Hepatocyte (in vitro differentiated cells): ENCODE results near the gene PIGV. TPM values are rescaled to one million over a fixed set of nuclear protein-coding genes. Genes with fewer than 3 reads are reported as not detected.
"Not testable (repeated sequence)": the region's sequence is repeated elsewhere in the genome, so short reads cannot be mapped to it uniquely, and the experiment has no call there.

Experiments
- DNase-seq: peaks from one replicate; pipeline ENCODE4 v3.0.0-alpha.2; 2016; ENCODE audit warnings: low spot score
- H2AFZ ChIP-seq: fragments of 200-600 bp; sonication (generic); 2 replicates; pipeline ENCODE4 v1.6.0; 2016; ENCODE audit warnings: antibody characterized with exemption, mild to moderate bottlenecking
- H3K27ac ChIP-seq: fragments of 200-600 bp; sonication (generic); 2 replicates; pipeline ENCODE4 v1.5.1; 2016; ENCODE audit warnings: mild to moderate bottlenecking
- H3K27me3 ChIP-seq: fragments of 200-600 bp; sonication (generic); 2 replicates; pipeline ENCODE4 v1.6.1; 2016
- H3K36me3 ChIP-seq: fragments of 200-600 bp; sonication (generic); replicated peaks from 2 replicates; pipeline ENCODE4 v1.5.1; 2016; ENCODE audit warnings: low read depth; ENCODE audit not compliant: insufficient read depth
- H3K4me1 ChIP-seq: fragments of 200-600 bp; sonication (generic); 2 replicates; pipeline ENCODE4 v1.5.1; 2016; ENCODE audit warnings: mild to moderate bottlenecking, moderate library complexity; ENCODE audit not compliant: insufficient read depth
- H3K4me2 ChIP-seq: fragments of 200-600 bp; sonication (generic); 2 replicates; pipeline ENCODE4 v1.6.0; 2016
- H3K4me3 ChIP-seq: fragments of 200-600 bp; sonication (generic); 2 replicates; pipeline ENCODE4 v1.5.1; 2016; ENCODE audit warnings: mild to moderate bottlenecking
- H3K79me2 ChIP-seq: fragments of 200-600 bp; sonication (generic); 2 replicates; pipeline ENCODE4 v1.6.0; 2017; ENCODE audit warnings: mild to moderate bottlenecking
- H3K9me2 ChIP-seq: fragments of 200-600 bp; sonication (generic); replicated peaks from 2 replicates; pipeline ENCODE4 v1.6.0; 2017; ENCODE audit warnings: mild to moderate bottlenecking; ENCODE audit not compliant: insufficient read depth
- H3K9me3 ChIP-seq: fragments of 200-600 bp; sonication (generic); 2 replicates; pipeline ENCODE4 v1.5.1; 2016; ENCODE audit warnings: low read depth, mild to moderate bottlenecking
- H4K20me1 ChIP-seq: fragments of 200-600 bp; sonication (generic); 2 replicates; pipeline ENCODE4 v1.6.0; 2016; ENCODE audit warnings: mild to moderate bottlenecking; ENCODE audit not compliant: insufficient read depth, poor library complexity, severe bottlenecking
- EZH2 ChIP-seq: fragments of 200-600 bp; sonication (generic); IDR thresholded peaks from 2 replicates; pipeline ENCODE4 v1.6.1; 2016; ENCODE audit warnings: antibody characterized with exemption, mild to moderate bottlenecking, borderline replicate concordance
- EZH2phosphoT487 ChIP-seq: fragments of 200-600 bp; sonication (generic); IDR thresholded peaks from one replicate; pipeline ENCODE4 v1.6.1; 2018; ENCODE audit warnings: antibody characterized with exemption, mild to moderate bottlenecking, low read depth, moderate library complexity; ENCODE audit not compliant: unreplicated experiment, severe bottlenecking
- WGBS: methylation state at CpG from one replicate; pipeline ENCODE4 v1.1.6; 2016; ENCODE audit warnings: low lambda C conversion rate; ENCODE audit errors: missing lambda C conversion rate; 5-methylcytosine and 5-hydroxymethylcytosine counted together
- polyA plus RNA-seq: library from polyadenylated mRNA; unstranded; fragments of >200 nt; fragmentation: Nextera tagmentation; extraction: Ambion mirVana; gene quantifications from 2 replicates; pipeline ENCODE4 v1.2.1, GENCODE V29; 2016
- total RNA-seq: library from RNA; depleted of rRNA; stranded (reverse); fragments of >200 nt; gene quantifications from 2 replicates; pipeline ENCODE4 v1.2.3, GENCODE V29; 2014
- TF ChIP-seq, protein P1 (sequence below): fragments of 200-600 bp; sonication (generic); IDR thresholded peaks from 2 replicates; pipeline ENCODE4 v1.5.1; 2016; ENCODE audit warnings: antibody characterized with exemption, mild to moderate bottlenecking; ENCODE audit not compliant: poor library complexity

PIGV gene
- total and polyA plus RNA-seq, 2 experiments from 2014 or later: 21.2 to 22.0 TPM

DNA sequence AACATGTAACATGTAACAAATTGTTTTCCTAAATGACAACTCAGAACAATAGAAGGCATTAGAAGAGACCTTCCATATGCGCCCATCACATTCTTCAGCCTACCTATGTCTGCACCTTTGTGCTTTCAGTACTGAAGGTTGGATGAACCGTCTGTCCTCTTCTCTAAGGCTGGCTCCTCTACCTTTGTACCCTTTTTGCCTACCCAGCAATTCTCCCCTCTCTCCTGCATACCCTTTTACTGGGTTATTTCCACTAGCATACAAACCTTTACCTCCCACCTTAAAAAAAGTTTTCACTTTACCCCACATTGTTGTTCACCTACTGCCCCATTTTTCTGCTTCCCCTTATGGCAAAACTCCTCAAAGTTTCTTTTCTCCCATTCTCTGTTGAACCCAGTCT lies 5.2 kb downstream of the PIGV start:
- DNase-seq: no peak
- Histone ChIP-seq H3K4me3 (no peak overlapping the region), H3K4me2 (no peak overlapping the region), H3K9me2 (no peaks in the 10 kb centered on the region), H3K27ac (no peak overlapping the region), H3K27me3 (no peaks in the 10 kb centered on the region), H3K4me1 (no peaks in the 10 kb centered on the region), H3K9me3 (no peaks in the 10 kb centered on the region), H3K79me2 (peaks cover 8% of the 10 kb centered on the region), H4K20me1 (no peaks in the 10 kb centered on the region), H2AFZ (no peak overlapping the region), H3K36me3 (no peaks in the 10 kb centered on the region)
- 93% methylated on average over 2 of the region's 2 CpGs for WGBS
- TF ChIP-seq EZH2 (no peak), EZH2phosphoT487 (no peak)
- TF ChIP-seq, protein P1, sequence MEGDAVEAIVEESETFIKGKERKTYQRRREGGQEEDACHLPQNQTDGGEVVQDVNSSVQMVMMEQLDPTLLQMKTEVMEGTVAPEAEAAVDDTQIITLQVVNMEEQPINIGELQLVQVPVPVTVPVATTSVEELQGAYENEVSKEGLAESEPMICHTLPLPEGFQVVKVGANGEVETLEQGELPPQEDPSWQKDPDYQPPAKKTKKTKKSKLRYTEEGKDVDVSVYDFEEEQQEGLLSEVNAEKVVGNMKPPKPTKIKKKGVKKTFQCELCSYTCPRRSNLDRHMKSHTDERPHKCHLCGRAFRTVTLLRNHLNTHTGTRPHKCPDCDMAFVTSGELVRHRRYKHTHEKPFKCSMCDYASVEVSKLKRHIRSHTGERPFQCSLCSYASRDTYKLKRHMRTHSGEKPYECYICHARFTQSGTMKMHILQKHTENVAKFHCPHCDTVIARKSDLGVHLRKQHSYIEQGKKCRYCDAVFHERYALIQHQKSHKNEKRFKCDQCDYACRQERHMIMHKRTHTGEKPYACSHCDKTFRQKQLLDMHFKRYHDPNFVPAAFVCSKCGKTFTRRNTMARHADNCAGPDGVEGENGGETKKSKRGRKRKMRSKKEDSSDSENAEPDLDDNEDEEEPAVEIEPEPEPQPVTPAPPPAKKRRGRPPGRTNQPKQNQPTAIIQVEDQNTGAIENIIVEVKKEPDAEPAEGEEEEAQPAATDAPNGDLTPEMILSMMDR: no peak

DNA sequence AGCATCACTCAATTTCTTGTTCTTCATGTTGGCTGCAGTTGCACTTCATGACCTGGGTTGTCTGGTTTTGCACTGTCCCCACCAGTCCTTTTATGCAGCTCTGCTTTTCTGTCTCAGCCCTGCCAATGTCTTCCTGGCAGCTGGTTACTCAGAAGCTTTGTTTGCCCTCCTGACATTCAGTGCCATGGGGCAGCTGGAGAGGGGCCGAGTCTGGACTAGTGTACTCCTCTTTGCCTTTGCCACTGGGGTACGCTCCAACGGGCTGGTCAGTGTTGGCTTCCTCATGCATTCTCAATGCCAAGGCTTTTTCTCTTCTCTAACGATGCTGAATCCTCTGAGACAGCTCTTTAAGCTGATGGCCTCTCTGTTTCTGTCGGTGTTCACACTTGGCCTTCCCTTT lies 6.6 kb downstream of the PIGV start:
- no peaks in the 10 kb centered on the region for H3K9me2 ChIP-seq
- H3K4me2 ChIP-seq: no peak overlapping the region
- no peaks in the 10 kb centered on the region for H3K9me3 ChIP-seq
- H3K79me2 ChIP-seq: peaks cover 8% of the 10 kb centered on the region
- TF ChIP-seq EZH2 (no peak), EZH2phosphoT487 (no peak)
- TF ChIP-seq, protein P1: no peak
- no peak for DNase-seq
- 97% methylated on average over 5 of the region's 5 CpGs for WGBS
- no peaks in the 10 kb centered on the region for H4K20me1 ChIP-seq
- H3K27ac ChIP-seq: no peak overlapping the region
- peaks cover 5% of the 10 kb centered on the region for H3K4me1 ChIP-seq
- H3K36me3 ChIP-seq: no peaks in the 10 kb centered on the region
- H2AFZ ChIP-seq: no peak overlapping the region
- no peaks in the 10 kb centered on the region for H3K27me3 ChIP-seq
- H3K4me3 ChIP-seq: no peak overlapping the region

DNA sequence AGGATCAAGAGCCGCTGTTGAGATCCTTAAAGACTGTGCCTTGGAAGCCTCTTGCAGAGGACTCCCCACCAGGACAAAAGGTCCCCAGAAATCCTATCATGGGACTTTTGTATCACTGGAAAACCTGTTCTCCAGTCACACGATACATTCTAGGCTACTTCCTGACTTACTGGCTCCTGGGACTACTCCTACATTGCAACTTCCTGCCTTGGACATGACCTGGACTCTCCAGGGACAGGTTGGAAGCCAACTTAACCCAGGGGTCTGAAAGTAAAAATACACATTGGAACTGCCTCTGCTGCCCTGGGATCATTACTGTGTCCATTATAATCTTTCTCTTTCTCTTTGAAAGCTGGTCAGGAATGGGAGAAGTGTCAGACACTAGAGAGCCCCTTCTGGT lies 9.9 kb downstream of the PIGV start:
- Histone ChIP-seq H3K79me2 (no peaks in the 10 kb centered on the region), H4K20me1 (no peaks in the 10 kb centered on the region), H3K9me2 (no peaks in the 10 kb centered on the region), H3K4me3 (no peak overlapping the region), H2AFZ (no peak overlapping the region), H3K27me3 (no peaks in the 10 kb centered on the region), H3K36me3 (no peaks in the 10 kb centered on the region), H3K9me3 (no peaks in the 10 kb centered on the region), H3K4me1 (peaks cover 15% of the 10 kb centered on the region), H3K4me2 (no peak overlapping the region), H3K27ac (no peak overlapping the region)
- TF ChIP-seq, protein P1: no peak
- WGBS: 96% methylated on average over 2 of the region's 2 CpGs
- DNase-seq: no peak

DNA sequence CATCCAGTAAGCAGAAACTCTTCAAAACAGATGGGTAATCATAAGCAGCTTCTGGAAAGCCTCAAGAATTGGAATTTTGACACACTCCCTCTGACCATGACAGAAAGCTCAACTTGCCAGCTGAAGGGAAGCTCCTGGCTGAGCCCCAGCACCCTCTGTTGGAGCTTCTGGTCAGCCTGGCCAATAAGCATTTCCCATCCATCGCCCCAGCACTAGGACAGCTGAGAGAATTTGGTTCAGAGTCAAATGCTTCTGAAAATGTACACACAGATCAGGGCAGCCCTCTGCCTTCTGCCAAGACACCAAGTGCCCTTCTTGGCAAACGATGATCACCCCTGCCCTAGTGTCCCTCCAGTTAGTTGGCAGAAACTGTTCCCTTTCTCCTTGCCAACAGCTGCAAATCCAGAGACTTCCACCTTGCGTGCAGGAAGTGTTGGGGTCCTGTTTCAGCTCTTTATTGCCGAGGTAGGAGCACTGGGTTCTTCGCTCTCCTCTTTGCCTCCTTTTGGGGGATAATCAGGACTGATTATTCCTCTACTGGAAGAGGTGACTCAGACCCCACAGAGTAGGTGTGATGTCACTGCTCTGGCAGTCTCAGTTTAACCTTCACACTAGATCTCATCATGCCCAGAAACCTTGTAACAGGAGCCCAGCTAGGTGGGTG lies 11.9 kb downstream of the PIGV start:
- Histone ChIP-seq H3K9me3 (no peaks in the 10 kb centered on the region), H3K27me3 (no peaks in the 10 kb centered on the region), H4K20me1 (no peaks in the 10 kb centered on the region), H2AFZ (no peak overlapping the region), H3K36me3 (no peaks in the 10 kb centered on the region), H3K4me3 (no peak overlapping the region), H3K79me2 (no peaks in the 10 kb centered on the region), H3K4me2 (peak overlapping the region; percentile 51), H3K9me2 (no peaks in the 10 kb centered on the region), H3K4me1 (peaks cover 15% of the 10 kb centered on the region), H3K27ac (peak overlapping the region; percentile 55)
- WGBS: 44% methylated on average over 5 of the region's 5 CpGs
- peak; percentile 47 for DNase-seq
- TF ChIP-seq, protein P1: no peak
- TF ChIP-seq EZH2: no peak
- no peak for TF ChIP-seq EZH2phosphoT487

DNA sequence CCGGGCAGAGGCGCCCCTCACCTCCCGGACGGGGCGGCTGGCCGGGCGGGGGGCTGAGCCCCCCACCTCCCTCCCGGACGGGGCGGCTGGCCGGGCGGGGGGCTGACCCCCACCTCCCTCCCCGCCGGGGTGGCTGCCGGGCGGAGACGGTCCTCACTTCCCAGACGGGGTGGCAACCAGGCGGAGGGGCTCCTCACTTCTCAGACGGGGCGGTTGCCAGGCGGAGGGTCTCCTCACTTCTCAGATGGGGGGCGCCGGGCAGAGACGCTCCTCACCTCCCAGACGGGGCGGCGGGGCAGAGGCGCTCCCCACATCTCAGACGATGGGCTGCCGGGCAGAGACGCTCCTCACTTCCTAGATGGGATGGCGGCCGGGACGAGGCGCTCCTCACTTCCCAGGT lies 16.2 kb downstream of the PIGV start:
- H3K4me1 ChIP-seq: peaks cover 14% of the 10 kb centered on the region
- DNase-seq: not testable (repeated sequence)
- WGBS: no CpG with 5 or more reads among the region's 36 CpGs

More for the DNA sequence above, 16.2 kb downstream of the PIGV start:
- H4K20me1 ChIP-seq, H3K4me2 ChIP-seq, H3K27ac ChIP-seq, H3K4me3 ChIP-seq, H3K36me3 ChIP-seq, H3K9me2 ChIP-seq, H3K9me3 ChIP-seq, H3K27me3 ChIP-seq, H3K79me2 ChIP-seq, H2AFZ ChIP-seq: not testable (repeated sequence)
